CD4-positive, alpha-beta T cell treated with Interferon alpha-2 for 1 hour (primary cell): ENCODE measurements around the gene WFDC13.
"Not testable (repeated sequence)": the region's sequence is repeated elsewhere in the genome, so short reads cannot be mapped to it uniquely, and the experiment has no call there.

Experiments used
- DNase-seq, 2 donors: peaks; one replicate each; pipeline ENCODE4 v3.0.0-alpha.2; 2020 to 2022

The WFDC13 gene

GRCh38 chr20:45701873-45702272 lies at the start of gene WFDC13:
Gene WFDC13, plus strand, starts transcription at chr20:45702038. Its CDS starts 86 bp downstream, at chr20:45702124.
- DNase-seq, result no peak

- not testable (repeated sequence) for DNase-seq
Observed at GRCh38 chr20:45657038-45657437, 44.8 kb upstream of the WFDC13 start.

- DNase-seq, result no peak
Observed at GRCh38 chr20:45670139-45670538, 31.7 kb upstream of the WFDC13 start, which contains the start of gene WFDC11. Gene WFDC11, minus strand, starts transcription at chr20:45670239. Its CDS starts 19,639 bp downstream, at chr20:45650600.

- DNase-seq, result no peak
Observed at GRCh38 chr20:45672765-45673164, 29.1 kb upstream of the WFDC13 start.

- DNase-seq, result no peak
Observed at GRCh38 chr20:45679650-45680049, 22.2 kb upstream of the WFDC13 start.

GRCh38 chr20:45685896-45686295 lies 15.9 kb upstream of the WFDC13 start:
- no peak for DNase-seq

- DNase-seq, result not testable (repeated sequence)
Observed at GRCh38 chr20:45693346-45693745, 8.5 kb upstream of the WFDC13 start.

- no peak for DNase-seq
Observed at GRCh38 chr20:45695496-45695895, 6.3 kb upstream of the WFDC13 start.

- no peak for DNase-seq
Observed at GRCh38 chr20:45701104-45701503, 734 bp upstream of the WFDC13 start.

GRCh38 chr20:45704969-45705637 lies 3.3 kb downstream of the WFDC13 start, which contains the start of gene WFDC10B:
Gene WFDC10B, minus strand, starts transcription at chr20:45705019. Its CDS starts 19,027 bp downstream, at chr20:45685992.
- DNase-seq, result no peak

GRCh38 chr20:45716141-45716688 lies 14.4 kb downstream of the WFDC13 start:
- not testable (repeated sequence) for DNase-seq

- no peak for DNase-seq
Observed at GRCh38 chr20:45722047-45722446, 20.2 kb downstream of the WFDC13 start, which contains the start of gene SPINT4. Gene SPINT4, plus strand, starts transcription at chr20:45722347. Its CDS starts 21 bp downstream, at chr20:45722368.

- DNase-seq, result no peak
Observed at GRCh38 chr20:45725134-45725533, 23.3 kb downstream of the WFDC13 start.

- DNase-seq, result no peak
Observed at GRCh38 chr20:45727044-45727443, 25.2 kb downstream of the WFDC13 start.

GRCh38 chr20:45732199-45732598 lies 30.4 kb downstream of the WFDC13 start:
- DNase-seq, result no peak

- no peak for DNase-seq
Observed at GRCh38 chr20:45735552-45735951, 33.7 kb downstream of the WFDC13 start.

- DNase-seq, result no peak
Observed at GRCh38 chr20:45735988-45736387, 34.1 kb downstream of the WFDC13 start.

GRCh38 chr20:45742596-45742995 lies 40.8 kb downstream of the WFDC13 start:
- DNase-seq, result no peak

- no peak for DNase-seq
Observed at GRCh38 chr20:45745015-45745414, 43.2 kb downstream of the WFDC13 start.

- no peak for DNase-seq
Observed at GRCh38 chr20:45751721-45752120, 49.9 kb downstream of the WFDC13 start.

GRCh38 chr20:45752746-45753145 lies 50.9 kb downstream of the WFDC13 start:
- no peak for DNase-seq

- DNase-seq, result no peak
Observed at GRCh38 chr20:45758096-45758495, 56.3 kb downstream of the WFDC13 start.
